CD14-positive monocyte (primary cell): ENCODE measurements around the gene MDFIC. TPM values are rescaled to one million over a fixed set of nuclear protein-coding genes. Genes with fewer than 3 reads are reported as not detected.
A peak's percentile ranks its signal among the peaks of the same experiment; 100 is the strongest.

Experiments
- DNase-seq, 3 donors: peaks; one replicate each; pipeline ENCODE4 v3.0.0-alpha.2; 2011 to 2022
- H2AFZ ChIP-seq: 2 replicates; pipeline ENCODE4 v1.6.0; 2012; ENCODE audit warnings: mild to moderate bottlenecking, low read depth, low read length, inconsistent platforms; ENCODE audit not compliant: insufficient read depth, poor library complexity, severe bottlenecking
- H3K27ac ChIP-seq, 2 donors: 1 replicate in 1 of 2; 2 replicates in 1 of 2; pipeline ENCODE4 v1.5.1; 2012 to 2013; ENCODE audit warnings: low read length in 2 of 2, control low read depth in 1 of 2, inconsistent platforms in 1 of 2, low read depth in 1 of 2, mild to moderate bottlenecking in 1 of 2
- H3K27me3 ChIP-seq, 2 donors: one replicate each; pipeline versions ENCODE4 v1.6.0 to v1.6.1; 2011 to 2013; ENCODE audit warnings: low read length in 2 of 2; ENCODE audit not compliant: control insufficient read depth in 2 of 2, insufficient read depth in 2 of 2
- H3K36me3 ChIP-seq, 2 donors: replicated peaks in 1 of 2; 1 replicate in 1 of 2; 2 replicates in 1 of 2; pipeline versions ENCODE4 v1.5.1 to v1.6.1; 2012 to 2013; ENCODE audit warnings: low read length in 2 of 2, control low read depth in 1 of 2, inconsistent platforms in 1 of 2, mild to moderate bottlenecking in 1 of 2; ENCODE audit not compliant: insufficient read depth in 2 of 2, control insufficient read depth in 1 of 2
- H3K4me1 ChIP-seq, 2 donors: 1 replicate in 1 of 2; 2 replicates in 1 of 2; pipeline versions ENCODE4 v1.5.1 to v1.6.1; 2012 to 2013; ENCODE audit warnings: low read length in 2 of 2, control low read depth in 1 of 2, inconsistent platforms in 1 of 2, mild to moderate bottlenecking in 1 of 2, moderate library complexity in 1 of 2; ENCODE audit not compliant: insufficient read depth in 2 of 2, control insufficient read depth in 1 of 2
- H3K4me2 ChIP-seq: replicated peaks from 2 replicates; pipeline ENCODE3; 2012; ENCODE audit warnings: low read length, moderate library complexity, mild to moderate bottlenecking; ENCODE audit not compliant: poor library complexity, severe bottlenecking; ENCODE audit errors: extremely low read depth
- H3K4me3 ChIP-seq, 3 experiments: fragments of 200-600 bp in 1 of 3; sonication (generic) in 1 of 3; replicated peaks in 1 of 3; 1 replicate in 2 of 3; 2 replicates in 1 of 3; pipeline ENCODE4 v1.5.1; 2011 to 2013; ENCODE audit warnings: low read length in 3 of 3, mild to moderate bottlenecking in 3 of 3, control low read depth in 2 of 3, low read depth in 2 of 3, inconsistent platforms in 1 of 3, moderate library complexity in 1 of 3
- H3K79me2 ChIP-seq: 2 replicates; pipeline ENCODE4 v1.6.0; 2012; ENCODE audit warnings: mild to moderate bottlenecking, control low read depth, inconsistent platforms, low read length, moderate library complexity; ENCODE audit not compliant: insufficient read depth
- H3K9ac ChIP-seq: 2 replicates; pipeline ENCODE4 v1.6.0; 2017; ENCODE audit warnings: low read length, mild to moderate bottlenecking; ENCODE audit not compliant: insufficient read depth, poor library complexity, severe bottlenecking
- H3K9me3 ChIP-seq, 2 donors: replicated peaks in 1 of 2; 1 replicate in 1 of 2; 2 replicates in 1 of 2; pipeline versions ENCODE4 v1.5.1 to v1.6.1; 2012 to 2013; ENCODE audit warnings: low read length in 2 of 2, control low read depth in 1 of 2; ENCODE audit not compliant: control insufficient read depth in 1 of 2, insufficient read depth in 1 of 2
- H4K20me1 ChIP-seq: 2 replicates; pipeline ENCODE4 v1.6.0; 2012; ENCODE audit warnings: mild to moderate bottlenecking, low read length, control low read depth, moderate library complexity; ENCODE audit not compliant: insufficient read depth
- H3K27ac Mint-ChIP-seq, 7 donors: one replicate each; pipeline ENCODE4 v1.8.0; 2020; ENCODE audit warnings: mild to moderate bottlenecking in 7 of 7, mixed read lengths in 7 of 7, moderate library complexity in 6 of 7, inconsistent platforms in 2 of 7
- H3K27me3 Mint-ChIP-seq, 3 donors: one replicate each; pipeline ENCODE4 v1.8.0; 2021 to 2022; ENCODE audit warnings: low read depth in 3 of 3, mild to moderate bottlenecking in 3 of 3, mixed read lengths in 3 of 3, moderate library complexity in 3 of 3, inconsistent platforms in 1 of 3
- H3K36me3 Mint-ChIP-seq, 2 donors: one replicate each; pipeline ENCODE4 v1.8.0; 2020; ENCODE audit warnings: mixed read lengths in 2 of 2, inconsistent platforms in 1 of 2, mild to moderate bottlenecking in 1 of 2
- H3K4me1 Mint-ChIP-seq: one replicate; pipeline ENCODE4 v1.8.0; 2020; ENCODE audit warnings: mild to moderate bottlenecking, mixed read lengths
- H3K4me3 Mint-ChIP-seq, 2 donors: one replicate each; pipeline ENCODE4 v1.8.0; 2020; ENCODE audit warnings: mild to moderate bottlenecking in 2 of 2, mixed read lengths in 2 of 2, moderate library complexity in 1 of 2
- H3K9me3 Mint-ChIP-seq, 7 donors: one replicate each; pipeline ENCODE4 v1.8.0; 2020 to 2022; ENCODE audit warnings: mixed read lengths in 7 of 7, mild to moderate bottlenecking in 6 of 7, moderate library complexity in 6 of 7, inconsistent platforms in 2 of 7
- WGBS: methylation state at CpG from one replicate; pipeline ENCODE4 v1.1.5; 2013; ENCODE audit warnings: missing lambda C conversion rate; ENCODE audit not compliant: insufficient coverage; 5-methylcytosine and 5-hydroxymethylcytosine counted together
- intact Hi-C, 2 donors: fragments of 100-400 bp; cut with micrococcal nuclease; formaldehyde crosslinking; loops; one replicate each; pipeline versions ENCODE4 v1.15.0 to v1.15.1; 2023
- polyA plus RNA-seq, 3 donors: library from polyadenylated mRNA; depleted of rRNA in 1 of 3; unstranded in 2 of 3; stranded (reverse) in 1 of 3; fragments of 300-500 nt in 2 of 3; fragments of >200 nt in 1 of 3; fragmentation: Illumina TruSeq in 2 of 3; gene quantifications; 1 replicate in 2 of 3; 2 replicates in 1 of 3; pipeline ENCODE4 v1.2.3, GENCODE V29; 2012 to 2021
- TF ChIP-seq, protein P1 (sequence below): fragments of 200-600 bp; IDR thresholded peaks from one replicate; pipeline ENCODE4 v1.8.0; 2022; ENCODE audit warnings: antibody characterized with exemption, mild to moderate bottlenecking

Gene MDFIC
- polyA plus RNA-seq, 3 donors, result 13.0 to 30.0 (median 19.9) TPM

DNA sequence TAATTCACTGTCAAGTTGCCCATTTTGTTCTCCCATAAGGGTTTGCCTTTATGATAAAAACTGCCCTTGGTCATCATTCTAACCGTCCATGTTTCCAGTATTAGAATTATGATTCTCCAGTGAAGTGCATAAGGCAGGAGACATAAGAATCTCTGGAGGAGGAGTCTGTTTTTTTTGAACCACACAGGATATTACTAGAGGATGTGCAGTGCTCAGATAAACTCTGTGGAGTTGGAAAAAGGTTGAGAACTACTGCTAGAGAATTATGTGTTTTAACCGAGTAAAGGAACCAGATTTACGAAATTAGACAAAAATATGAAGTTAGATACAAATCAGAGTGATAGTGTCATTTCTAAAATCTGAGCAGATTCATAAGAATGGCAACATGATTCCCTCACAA is 40.5 kb downstream of the MDFIC start:
- H3K4me3 Mint-ChIP-seq, result no peak overlapping the region
- TF ChIP-seq, protein P1, sequence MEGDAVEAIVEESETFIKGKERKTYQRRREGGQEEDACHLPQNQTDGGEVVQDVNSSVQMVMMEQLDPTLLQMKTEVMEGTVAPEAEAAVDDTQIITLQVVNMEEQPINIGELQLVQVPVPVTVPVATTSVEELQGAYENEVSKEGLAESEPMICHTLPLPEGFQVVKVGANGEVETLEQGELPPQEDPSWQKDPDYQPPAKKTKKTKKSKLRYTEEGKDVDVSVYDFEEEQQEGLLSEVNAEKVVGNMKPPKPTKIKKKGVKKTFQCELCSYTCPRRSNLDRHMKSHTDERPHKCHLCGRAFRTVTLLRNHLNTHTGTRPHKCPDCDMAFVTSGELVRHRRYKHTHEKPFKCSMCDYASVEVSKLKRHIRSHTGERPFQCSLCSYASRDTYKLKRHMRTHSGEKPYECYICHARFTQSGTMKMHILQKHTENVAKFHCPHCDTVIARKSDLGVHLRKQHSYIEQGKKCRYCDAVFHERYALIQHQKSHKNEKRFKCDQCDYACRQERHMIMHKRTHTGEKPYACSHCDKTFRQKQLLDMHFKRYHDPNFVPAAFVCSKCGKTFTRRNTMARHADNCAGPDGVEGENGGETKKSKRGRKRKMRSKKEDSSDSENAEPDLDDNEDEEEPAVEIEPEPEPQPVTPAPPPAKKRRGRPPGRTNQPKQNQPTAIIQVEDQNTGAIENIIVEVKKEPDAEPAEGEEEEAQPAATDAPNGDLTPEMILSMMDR, result no peak
- no CpG with 5 or more reads among the region's 3 CpGs for WGBS
- Histone ChIP-seq H3K9ac (no peak overlapping the region), H4K20me1 (peaks cover 6% of the 10 kb centered on the region), H3K4me2 (no peak overlapping the region), H3K79me2 (peaks cover 87% of the 10 kb centered on the region), H3K4me3 (no peak overlapping the region), H3K27ac (no peak overlapping the region), H3K36me3 (peaks cover 2 to 5% of the 10 kb centered on the region in 2 donors), H3K27me3 (no peaks in the 10 kb centered on the region), H2AFZ (no peak overlapping the region), H3K4me1 (peaks cover 3 to 15% of the 10 kb centered on the region in 2 donors), H3K9me3 (no peaks in the 10 kb centered on the region)
- peaks cover 0 to 2% (median 0%) of the 10 kb centered on the region in 7 donors for H3K9me3 Mint-ChIP-seq
- H3K36me3 Mint-ChIP-seq, result peaks cover 17 to 20% of the 10 kb centered on the region in 2 donors
- H3K27me3 Mint-ChIP-seq, result no peaks in the 10 kb centered on the region
- intact Hi-C loops, result no loop called here
- H3K27ac Mint-ChIP-seq, result no peak overlapping the region
- DNase-seq, result no peak
- peaks cover 24% of the 10 kb centered on the region for H3K4me1 Mint-ChIP-seq

DNA sequence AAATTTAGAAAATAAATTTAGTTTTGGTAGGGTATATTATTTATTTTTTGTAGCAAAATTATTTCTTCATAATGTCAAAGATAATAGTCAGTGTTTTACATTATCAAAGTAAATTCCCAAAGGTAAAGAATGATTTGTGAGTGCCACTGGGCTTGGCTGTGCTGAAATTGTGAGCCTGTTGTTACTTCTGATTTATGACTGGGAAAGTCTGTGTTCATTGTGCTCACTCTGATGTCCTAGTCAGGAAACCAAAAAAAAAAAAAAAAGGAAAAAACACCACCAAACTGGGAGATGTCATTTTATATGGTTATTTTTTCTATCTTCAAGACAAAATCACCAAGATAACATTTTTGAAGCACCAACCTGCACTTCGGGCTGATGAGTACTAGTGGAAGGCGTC is 44.3 kb downstream of the MDFIC start:
- H3K27ac ChIP-seq, result no peak overlapping the region
- peaks cover 96% of the 10 kb centered on the region for H3K79me2 ChIP-seq
- TF ChIP-seq, protein P1, result no peak
- H3K36me3 Mint-ChIP-seq, result peaks cover 12 to 15% of the 10 kb centered on the region in 2 donors
- H3K27me3 Mint-ChIP-seq, result no peaks in the 10 kb centered on the region
- no peak overlapping the region for H3K4me3 ChIP-seq
- no CpG with 5 or more reads among the region's 2 CpGs for WGBS
- intact Hi-C loops, result no loop called here
- H3K27ac Mint-ChIP-seq, result peak overlapping the region in 3 of 7 donors; percentile 56 to 70 (median 61)
- no peak for DNase-seq
- H3K27me3 ChIP-seq, result no peaks in the 10 kb centered on the region
- no peak overlapping the region for H3K9ac ChIP-seq
- peaks cover 4 to 13% of the 10 kb centered on the region in 2 donors for H3K4me1 ChIP-seq
- H3K36me3 ChIP-seq, result no peaks in the 10 kb centered on the region
- H3K4me3 Mint-ChIP-seq, result no peak overlapping the region
- H4K20me1 ChIP-seq, result peaks cover 13% of the 10 kb centered on the region
- no peaks in the 10 kb centered on the region for H3K9me3 Mint-ChIP-seq
- no peak overlapping the region for H2AFZ ChIP-seq
- H3K4me1 Mint-ChIP-seq, result peaks cover 34% of the 10 kb centered on the region
- H3K4me2 ChIP-seq, result no peak overlapping the region
- H3K9me3 ChIP-seq, result no peaks in the 10 kb centered on the region
